Activated CD4-positive, alpha-beta T cell treated with anti-CD3 and anti-CD28 coated beads for 1 hour (primary cell): Measurements from ENCODE around the gene PTPN9.
A peak's percentile ranks its signal among the peaks of the same experiment; 100 is the strongest.
"Not testable (repeated sequence)": the region's sequence is repeated elsewhere in the genome, so short reads cannot be mapped to it uniquely, and the experiment has no call there.

Source experiments
- DNase-seq: peaks from one replicate; pipeline ENCODE4 v3.0.0-alpha.2; 2020

Gene PTPN9

DNA sequence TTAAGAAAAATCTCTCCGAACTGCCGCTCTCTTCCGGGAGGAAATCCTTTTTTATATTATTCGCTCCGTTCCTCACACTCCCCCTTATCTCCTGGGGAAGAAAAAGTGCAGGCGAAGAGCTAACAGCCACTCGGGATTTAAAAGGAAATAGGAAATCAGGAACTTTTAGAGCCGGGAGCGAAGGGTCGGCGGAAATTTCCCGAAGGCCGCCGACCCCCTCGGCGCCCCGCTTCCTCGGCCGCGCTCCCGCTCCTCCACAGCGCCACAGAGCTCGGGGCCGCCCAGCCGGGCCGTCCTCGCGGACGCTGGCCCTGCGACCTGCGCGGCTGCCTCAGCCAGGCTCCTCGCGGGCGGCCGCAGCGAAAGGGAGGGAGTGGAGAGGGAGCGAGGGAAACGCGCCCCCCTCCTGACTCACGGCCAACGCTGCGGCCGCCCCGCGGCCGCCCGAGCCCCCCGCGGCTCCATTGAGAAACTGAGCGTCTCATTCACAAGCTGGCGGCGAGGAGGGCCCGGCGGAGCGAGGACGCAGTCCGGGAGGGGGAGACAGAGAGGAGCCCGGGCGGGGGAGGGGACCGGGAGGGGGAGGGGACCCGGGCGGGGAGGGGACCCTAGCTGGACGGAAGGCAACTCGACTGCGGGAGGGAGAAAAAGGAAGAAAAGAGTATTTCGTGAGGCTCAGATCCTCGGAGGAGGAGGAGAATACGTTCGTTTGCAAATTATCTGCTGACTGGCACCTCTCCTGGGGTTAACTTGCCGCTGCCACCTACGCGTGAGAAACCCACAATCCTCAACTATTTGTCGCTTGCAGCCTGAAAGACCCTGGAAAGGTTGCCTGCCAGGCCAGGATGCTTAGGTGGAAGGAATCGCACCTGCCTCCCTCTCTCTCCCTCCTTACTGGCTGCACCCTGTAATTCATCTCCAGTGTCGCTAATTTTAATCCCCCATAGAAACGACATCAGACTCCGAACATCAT is at the start of gene PTPN9:
Gene PTPN9, minus strand, starts transcription at position 368 of the 973 bp plus-strand sequence. CDS start 539 bp downstream, outside the sequence.
- DNase-seq = peak; percentile 51

DNA sequence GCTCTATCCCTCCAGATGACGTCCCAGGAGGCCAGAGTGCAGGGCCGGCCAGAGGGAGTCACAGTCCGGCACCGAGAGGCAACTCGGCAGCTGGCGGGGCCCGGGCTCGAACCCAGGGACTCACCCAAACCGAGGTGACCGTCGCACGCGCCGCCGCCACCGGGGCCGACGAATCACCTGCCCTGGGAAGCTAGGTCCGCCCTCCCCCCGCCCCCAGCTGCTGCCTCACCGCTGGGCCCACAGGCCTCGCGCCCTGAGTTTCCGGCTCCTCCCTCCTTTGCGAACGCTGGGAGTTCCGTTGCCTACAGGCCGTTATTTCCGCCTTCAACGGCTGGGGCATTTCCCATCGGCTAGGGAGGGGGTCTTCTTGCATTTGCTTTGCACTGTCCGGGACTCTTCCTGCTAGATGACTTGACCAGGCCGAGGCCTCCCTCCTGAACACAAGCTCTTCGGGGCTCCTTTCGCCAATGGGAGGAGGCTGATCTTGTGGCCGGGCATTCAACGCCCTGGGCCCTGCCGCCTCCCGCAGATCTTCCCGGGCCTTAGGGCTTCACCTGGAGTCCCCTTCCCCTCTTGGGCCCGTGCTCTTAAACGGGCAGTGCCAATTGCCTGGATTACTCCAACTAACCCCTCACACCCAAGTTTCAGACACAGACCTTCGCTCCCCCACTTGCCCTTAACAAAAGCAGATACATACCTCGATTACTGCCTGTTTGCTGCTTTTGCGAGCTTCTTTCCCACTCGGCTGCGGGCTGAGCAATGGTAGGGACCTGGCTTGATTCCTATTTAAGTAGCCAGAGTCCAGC is 46.6 kb upstream of the PTPN9 start, which contains the start of gene SNUPN:
Gene SNUPN, minus strand, starts transcription at position 184 of the 806 bp plus-strand sequence. CDS start 4,674 bp downstream, outside the sequence.
- peak; percentile 87 for DNase-seq

DNA sequence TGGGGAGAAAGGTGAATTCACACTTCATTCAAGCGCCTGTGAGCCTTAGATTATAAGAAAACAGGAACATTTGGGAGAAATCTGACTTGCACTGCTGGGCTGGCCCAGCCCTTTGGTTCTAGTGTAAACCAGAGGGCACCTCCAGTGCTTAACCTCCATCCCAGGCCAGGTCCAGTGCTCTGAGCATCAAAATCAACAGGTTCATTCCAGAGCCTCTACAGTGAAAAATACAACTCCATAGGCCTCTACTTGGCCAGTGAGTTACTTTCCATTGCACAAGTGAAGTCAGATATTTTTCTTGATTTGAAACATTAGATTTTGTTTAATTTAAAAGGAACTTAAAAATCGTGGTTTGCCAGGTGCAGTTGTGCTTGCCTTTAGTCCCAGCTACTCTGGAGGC is 43.4 kb upstream of the PTPN9 start:
- DNase-seq = no peak

DNA sequence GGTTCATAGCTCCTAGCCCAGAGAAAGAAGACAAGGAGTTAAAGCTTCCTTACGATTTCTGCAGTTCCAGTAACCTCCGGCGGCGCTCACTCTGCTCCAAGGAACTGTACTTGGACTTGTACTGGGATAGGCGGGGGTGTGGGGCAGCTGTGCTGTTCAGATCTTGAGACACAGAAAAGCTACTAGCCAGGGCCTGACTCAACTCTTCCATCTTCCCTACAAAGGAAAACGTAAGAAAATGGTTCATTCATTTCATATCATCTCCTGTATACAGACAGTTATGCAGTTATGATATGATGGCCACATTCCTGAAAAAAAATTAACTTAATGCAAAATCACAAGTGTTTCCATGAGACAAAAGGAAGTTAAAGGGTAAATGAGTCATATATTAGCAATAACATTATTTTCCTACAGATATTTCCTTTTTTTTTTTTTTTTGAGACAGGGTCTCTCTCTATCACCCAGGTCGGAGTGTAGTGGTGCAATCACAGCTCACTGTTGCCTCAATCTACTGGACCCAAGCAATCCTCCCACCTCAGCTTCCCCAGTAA is 41.8 kb upstream of the PTPN9 start:
- DNase-seq = no peak

DNA sequence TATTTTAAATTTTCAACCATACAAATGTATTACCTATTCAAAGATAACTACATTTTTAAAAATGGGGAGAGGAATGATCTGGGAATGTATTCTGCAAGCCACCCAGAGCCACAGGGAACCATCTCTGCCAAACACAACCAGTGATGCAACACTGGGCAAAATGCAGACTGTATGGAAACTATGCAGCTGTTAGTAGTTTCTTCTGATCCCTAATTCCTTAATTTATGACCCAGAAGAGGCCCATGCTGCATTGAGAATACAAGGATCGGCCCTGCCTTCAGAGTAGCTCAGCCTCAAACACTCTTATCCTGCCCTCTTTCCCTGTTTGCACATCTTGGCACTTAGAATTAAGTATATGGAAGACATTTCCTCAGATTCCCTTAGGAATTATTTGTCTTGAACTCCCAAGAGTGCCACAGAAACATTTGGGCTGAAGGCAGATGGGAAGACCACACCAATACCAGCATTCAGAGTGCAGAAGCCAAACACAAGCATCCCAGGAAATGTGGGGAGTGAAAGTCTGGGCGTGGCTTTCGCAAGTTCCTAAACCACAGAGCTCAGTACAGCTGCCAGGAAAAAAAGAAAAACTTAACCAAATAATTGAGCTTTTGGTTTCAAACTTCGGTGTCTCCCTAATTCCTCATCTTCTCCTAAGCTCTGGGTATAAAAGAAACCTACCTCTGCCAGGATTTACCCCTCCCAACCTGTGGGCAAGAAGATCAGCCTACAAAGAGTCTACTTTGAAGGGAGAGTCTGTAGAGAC is 41.1 kb upstream of the PTPN9 start:
- no peak for DNase-seq

DNA sequence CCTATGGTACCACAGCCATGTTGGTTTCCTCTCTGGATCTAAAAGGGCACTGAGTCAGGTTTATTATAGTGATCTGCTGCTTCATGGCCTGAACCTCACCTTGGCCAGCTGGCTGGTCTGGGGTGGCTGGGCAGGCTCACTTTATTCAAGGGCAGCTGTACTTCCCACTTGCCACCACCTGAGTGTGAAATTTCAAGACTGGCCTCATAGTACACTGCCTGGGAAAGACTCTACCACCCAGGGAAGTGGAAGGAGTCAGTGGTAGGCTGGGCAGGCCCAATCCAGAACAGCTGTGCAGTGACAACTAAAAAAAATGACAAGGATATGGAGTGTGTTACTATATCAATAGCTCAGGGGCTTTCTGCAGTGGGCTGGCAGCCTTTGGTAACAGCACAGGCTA is 37.7 kb upstream of the PTPN9 start:
- DNase-seq = no peak

DNA sequence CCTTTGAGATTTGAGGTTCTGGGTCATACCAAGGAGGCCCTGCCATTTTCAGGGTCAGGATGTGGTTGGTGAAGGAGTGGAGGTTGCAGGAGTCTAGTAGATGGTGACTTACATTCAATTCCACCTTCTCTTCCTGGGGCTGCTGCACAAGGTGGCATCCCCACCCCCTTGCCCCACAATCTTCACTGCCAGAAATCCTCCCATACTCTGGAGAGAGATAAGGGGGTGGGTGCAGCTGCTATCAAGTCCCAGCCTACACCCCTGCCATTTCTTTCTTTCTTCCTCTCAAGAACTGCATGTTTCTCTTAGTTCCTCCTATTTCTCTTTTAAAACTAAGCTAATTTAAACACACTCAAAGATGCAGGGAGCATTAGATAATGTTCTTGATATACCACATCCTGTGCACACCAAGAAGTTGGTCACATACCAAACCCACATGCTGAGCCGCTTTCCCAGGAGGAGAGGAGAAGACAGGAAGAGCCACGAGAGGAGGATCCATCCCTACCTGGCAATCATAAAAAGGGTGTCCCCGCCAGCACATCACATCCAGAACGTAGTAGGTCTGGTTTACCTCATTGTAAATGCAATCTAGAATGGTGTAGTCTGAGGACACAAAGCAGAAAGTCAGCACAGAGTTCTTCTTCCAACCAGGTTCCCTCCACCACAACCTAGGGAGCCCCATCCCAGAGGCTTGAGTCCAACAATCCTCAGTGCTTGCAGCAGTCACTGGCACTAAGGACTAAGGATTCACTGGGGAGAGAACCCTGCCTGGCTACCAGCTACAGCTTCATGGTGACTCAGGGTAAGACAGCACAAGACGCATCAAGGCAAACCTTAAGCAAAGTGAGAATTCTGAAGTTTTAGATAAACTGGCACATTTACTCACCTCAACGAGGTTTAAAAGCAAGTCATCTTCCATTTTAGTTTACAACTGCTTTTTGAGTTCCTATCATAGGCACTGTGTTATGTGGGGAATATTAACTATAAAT is 27.9 kb upstream of the PTPN9 start:
- DNase-seq = no peak

DNA sequence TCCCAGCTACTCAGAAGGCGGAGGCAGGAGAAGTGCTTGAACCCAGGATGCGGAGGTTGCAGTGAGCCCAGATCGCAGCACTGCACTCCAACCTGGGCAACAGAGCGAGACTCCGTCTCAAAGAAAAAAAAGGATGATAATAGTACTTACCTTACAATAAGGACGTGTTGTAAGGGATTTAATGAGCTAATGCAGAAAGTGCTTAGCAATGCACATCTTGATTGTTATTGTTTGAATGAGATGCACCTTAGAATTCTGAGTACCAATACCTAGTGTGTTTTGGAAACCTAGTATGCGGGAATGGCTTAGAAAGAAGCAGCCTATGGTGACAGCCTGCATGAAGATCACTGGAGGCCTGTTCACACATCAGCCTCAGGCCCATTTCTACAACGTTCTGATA is 26.9 kb upstream of the PTPN9 start:
- DNase-seq = no peak

DNA sequence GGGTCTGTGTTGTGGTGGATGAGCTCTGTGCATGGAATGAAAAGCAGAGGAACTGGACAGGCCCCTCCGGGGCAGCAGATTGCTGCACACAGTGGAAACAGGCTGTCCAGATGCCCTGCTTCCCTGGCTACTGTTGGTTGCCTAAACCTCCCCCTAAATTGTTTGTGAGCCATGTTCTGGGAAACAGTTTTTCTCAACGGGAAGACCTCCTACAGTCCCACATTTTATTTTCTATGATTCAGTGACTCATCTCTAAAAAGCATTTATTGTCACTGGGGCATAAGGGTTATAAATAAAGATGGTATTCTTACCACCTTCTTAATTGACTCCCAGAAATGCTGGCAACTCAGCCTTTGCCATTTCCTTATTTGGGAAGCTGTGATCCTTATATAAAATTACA is 20.3 kb upstream of the PTPN9 start:
- no peak for DNase-seq

DNA sequence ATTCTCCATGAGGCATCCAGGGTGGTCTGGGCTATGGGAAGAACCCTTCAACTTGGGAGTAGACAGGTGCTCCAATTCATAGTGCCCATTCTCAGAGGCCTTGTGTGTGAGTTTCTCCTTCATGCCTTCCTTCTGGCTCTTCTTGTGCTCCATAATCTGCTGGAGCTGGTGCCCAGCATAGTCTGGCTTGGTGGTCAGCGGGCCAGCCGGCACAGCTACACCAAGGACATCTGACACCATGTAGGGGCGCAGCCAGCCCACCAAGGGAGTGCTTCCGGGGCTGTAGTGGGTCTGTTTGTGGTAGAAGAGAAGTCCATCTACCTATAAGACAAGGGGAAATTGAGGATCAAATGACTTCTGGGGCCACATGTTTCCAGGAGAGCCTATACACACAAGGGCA is 19.2 kb upstream of the PTPN9 start:
- no peak for DNase-seq

DNA sequence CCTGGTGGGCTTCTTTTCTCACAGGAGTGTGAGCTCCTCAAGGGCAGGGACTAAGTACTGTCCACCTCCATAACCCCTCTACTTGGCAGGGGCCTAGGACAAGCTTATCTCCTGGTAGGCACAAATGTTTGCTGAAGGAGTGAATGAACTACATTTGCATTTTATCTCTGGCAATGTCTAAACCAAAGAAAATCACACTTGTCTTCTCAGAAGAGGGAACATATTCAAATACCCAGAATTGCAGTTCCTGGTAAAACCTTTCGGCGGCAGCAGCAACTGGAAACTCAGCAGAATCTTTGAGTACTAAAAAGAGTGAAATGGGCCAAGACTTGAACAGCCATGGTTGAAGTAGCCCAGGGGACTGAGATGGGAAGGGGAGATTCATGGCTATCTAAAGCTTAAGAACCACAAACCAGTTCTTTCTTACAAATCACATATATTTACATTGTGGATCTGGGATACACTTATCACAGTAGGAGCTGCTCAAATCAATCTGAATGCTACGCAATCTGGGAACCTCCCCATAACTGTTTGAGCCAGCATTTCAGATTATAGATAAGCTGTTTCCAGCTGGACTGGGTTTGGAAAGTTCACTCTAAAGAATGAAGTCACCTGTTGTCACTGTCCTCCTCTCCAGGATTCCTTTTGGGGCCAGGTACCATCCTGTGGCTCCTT is 18.7 kb upstream of the PTPN9 start:
- DNase-seq = no peak

DNA sequence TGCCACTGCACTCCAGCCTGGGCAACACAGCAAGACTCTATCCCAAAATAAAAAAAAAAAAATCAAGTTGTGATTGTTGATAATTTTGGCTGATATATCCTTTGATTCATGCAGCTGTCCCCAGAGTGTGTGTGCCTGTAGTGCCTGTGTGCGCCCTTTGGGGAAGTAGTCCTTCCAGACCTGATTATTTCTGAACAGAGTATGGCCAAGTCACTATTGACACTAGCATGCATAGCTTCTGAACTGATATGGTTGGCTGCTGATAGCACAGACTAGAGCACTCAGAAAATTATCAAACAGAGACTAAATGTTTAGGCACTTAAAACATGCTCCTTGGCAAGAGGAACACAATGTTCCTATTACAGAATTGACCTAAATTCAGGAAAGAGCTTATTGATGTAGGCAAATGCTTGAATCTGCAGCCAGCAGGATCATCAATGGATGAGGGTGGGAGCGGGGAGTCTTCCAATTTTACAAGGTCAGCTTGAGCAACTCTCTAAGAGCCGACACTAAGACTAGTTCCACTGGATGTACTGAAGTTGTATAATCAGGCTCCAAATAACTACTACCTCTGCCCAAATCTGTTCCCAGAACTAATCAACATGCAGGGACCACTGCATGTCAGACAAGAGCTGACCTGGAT is 17.7 kb upstream of the PTPN9 start:
- no peak for DNase-seq

DNA sequence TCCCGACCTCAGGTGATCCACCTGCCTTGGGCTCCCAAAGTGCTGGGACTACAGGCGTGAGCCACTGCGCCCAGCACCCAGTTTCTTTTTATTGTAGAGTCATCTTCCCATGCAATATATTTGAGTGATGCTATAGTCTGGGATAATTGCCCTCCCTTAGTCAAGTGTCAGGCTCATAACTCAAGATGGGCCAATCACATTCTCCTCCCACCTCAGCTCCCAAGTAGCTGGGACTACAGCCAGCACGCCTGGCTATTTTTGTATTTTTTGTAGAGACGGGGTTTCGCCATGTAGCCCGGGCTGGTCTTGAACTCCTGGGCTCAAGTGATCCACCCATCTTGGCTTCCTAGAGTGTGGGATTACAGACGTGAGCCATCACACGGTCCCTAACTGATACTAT is 15.2 kb upstream of the PTPN9 start:
- no peak for DNase-seq

DNA sequence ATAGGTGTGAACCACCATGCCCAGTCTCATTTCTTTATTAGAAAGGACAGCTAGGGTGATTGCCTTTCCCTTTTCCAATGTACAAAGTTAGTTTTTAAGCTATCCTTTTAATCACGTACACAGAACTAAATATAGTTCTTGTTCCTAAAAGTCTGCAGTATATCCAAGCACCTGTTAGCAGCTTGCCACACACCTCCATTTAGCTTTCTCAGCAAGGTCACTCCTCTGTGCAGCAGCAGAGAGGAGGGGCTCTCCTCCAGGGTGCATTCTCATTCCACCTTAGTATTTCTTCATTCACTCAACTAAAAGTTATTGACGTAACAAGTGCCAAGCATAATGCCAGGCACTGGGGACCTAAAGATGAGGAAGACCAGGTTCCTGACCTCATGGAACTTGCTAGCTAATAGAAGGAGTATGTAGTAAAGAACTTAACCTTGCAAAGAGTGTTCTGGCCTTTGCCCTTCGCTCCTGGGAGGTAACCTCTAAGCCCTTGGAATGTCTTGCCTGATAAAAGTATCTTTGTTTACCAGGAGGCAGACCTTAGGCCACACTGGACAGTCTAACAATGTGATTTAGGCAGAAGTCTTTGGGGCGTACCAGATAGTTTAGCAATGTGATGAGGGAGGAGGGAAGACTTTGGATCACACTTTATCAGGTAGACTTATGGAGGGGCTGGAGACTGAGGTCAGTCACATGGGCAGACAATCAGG is 12.7 kb upstream of the PTPN9 start:
- DNase-seq = no peak

DNA sequence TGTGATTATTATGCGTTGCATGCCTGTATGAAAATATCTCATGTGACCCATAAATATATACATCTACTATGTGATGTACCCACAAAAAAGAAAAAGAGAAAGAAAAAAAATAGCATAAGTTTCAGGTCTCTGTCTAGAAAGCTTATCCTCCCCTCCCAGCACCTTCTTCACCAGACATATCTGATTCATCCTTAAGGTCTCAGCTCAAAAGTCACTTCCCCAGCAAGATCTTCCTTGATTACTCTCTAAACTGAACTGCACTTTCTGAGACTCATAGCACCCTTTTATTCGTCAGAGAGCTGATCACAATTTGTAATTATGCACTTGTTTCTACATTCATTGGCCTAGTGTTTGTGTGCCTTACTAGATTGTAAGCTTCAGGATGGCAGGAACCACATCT is 11.1 kb upstream of the PTPN9 start:
- DNase-seq = no peak

DNA sequence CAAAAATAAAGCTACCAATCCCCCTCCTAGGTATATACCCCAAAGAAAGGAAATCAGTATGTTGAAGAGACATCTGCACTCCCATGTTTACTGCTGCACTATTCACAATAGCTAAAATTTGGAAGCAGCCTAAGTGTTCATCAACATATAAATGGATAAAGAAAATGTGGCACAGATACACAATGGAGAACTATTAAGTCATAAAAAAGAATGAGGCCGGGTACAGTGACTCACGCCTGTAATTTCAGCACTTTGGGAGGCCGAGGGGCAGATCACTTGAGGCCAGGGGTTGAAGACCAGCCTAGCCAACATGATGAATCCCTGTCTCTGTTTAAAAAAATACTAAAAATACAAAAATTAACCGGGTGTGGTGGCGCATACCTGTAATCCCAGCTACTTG is 10.0 kb upstream of the PTPN9 start:
- no peak for DNase-seq

DNA sequence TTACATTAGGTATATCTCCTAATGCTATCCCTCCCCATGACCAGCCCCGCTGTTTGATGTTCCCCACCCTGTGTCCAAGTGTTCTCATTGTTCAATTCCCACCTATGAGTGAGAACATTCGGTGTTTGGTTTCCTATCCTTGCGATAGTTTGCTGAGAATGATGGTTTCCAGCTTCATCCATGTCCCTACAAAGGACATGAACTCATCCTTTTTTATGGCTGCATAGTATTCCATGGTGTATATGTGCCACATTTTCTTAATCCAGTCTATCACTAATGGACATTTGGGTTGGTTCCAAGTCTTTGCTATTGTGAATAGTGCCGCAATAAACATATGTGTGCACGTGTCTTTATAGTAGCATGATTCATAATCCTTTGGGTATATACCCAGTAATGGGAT is 7.3 kb upstream of the PTPN9 start:
- not testable (repeated sequence) for DNase-seq

DNA sequence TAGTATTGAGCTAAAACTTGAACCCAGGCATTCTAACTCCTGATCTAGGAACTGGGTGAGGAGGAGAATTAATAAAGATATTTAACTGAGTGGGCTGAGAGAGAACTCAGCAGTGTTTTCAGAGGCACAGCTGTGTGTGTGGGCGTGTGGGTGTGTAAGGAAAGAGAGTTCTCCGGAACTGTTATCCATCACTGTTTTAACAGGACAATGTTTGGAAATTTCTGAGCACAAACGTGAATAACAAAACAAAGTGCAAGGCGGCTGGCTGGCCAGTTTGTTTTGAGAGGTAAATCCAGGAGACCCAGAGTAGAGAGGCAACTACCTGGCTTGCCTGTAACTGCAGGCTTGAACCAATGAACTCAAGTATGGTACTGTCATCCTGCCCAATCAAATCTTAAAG is 5.0 kb upstream of the PTPN9 start:
- DNase-seq = no peak

DNA sequence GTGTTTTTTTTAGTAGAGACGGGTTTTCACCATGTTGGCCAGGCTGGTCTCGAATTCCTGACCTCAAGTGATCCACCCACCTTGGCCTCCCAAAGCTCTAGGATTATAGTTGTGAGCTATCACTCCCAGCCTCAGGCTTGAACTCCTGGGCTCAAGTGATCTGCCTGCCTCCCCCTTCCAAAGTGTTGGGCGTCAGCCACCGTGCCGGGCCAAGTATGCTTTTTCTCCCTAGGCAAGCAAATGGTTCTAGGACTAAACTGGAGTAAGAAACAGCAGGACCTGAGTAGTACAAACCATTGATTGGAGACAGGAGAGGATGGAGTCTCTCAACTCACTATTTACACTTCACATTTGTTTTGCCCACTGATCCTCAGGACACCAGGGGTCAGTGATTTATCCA is 4.6 kb upstream of the PTPN9 start:
- no peak for DNase-seq

DNA sequence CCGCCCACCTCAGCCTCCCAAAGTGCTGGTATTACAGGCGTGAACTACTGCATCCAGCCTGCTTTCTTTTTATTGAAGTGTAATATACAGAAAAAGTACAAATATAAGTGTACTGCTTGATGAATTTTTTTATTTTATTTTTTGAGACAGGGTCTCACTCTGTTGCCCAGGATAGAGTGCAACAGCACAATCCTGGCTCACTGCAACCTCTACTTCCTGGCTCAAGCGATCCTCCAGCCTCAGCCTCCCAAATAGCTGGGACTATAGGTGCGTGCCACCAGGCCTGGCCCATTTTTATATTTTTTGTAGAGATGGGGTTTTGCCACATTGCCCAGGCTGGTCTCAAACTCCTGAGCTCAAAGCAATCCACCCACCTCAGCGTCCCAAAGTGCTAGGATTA is 3.8 kb upstream of the PTPN9 start:
- DNase-seq = not testable (repeated sequence)
